ENCODE measurements around the gene CYP3A7.
"Not testable (repeated sequence)": the region's sequence is repeated elsewhere in the genome, so short reads cannot be mapped to it uniquely, and the experiment has no call there.

Gene CYP3A7

GRCh38 chr7:99709838-99710578, 25.0 kb downstream of the CYP3A7 start:
- in situ Hi-C loops (cut with HindIII; ENCODE audit: low sequenced_read_pairs) = no loop called here

GRCh38 chr7:99709260-99709659, 25.7 kb downstream of the CYP3A7 start:
- in situ Hi-C loops (cut with HindIII; ENCODE audit: low sequenced_read_pairs) = no loop called here

GRCh38 chr7:99707096-99707495, 27.9 kb downstream of the CYP3A7 start:
- in situ Hi-C loops (cut with HindIII; ENCODE audit: low sequenced_read_pairs) = no loop called here

- in situ Hi-C loops (cut with HindIII; ENCODE audit: low sequenced_read_pairs) = no loop called here
Measured at GRCh38 chr7:99699946-99700345, 35.0 kb downstream of the CYP3A7 start.

- in situ Hi-C loops (cut with HindIII; ENCODE audit: low sequenced_read_pairs) = not testable (repeated sequence)
Measured at GRCh38 chr7:99698867-99699730, 35.9 kb downstream of the CYP3A7 start.

- in situ Hi-C loops (cut with HindIII; ENCODE audit: low sequenced_read_pairs) = no loop called here
Measured at GRCh38 chr7:99694912-99695304, 40.1 kb downstream of the CYP3A7 start.

- in situ Hi-C loops (cut with HindIII; ENCODE audit: low sequenced_read_pairs) = no loop called here
Measured at GRCh38 chr7:99694201-99694911, 40.6 kb downstream of the CYP3A7 start.

- in situ Hi-C loops (cut with HindIII; ENCODE audit: low sequenced_read_pairs) = no loop called here
Measured at GRCh38 chr7:99693427-99694200, 41.4 kb downstream of the CYP3A7 start.

- in situ Hi-C loops (cut with HindIII; ENCODE audit: low sequenced_read_pairs) = no loop called here
Measured at GRCh38 chr7:99693100-99693426, 41.9 kb downstream of the CYP3A7 start.

- in situ Hi-C loops (cut with HindIII; ENCODE audit: low sequenced_read_pairs) = not testable (repeated sequence)
Measured at GRCh38 chr7:99692563-99692962, 42.4 kb downstream of the CYP3A7 start.

GRCh38 chr7:99691658-99692057, 43.3 kb downstream of the CYP3A7 start:
- in situ Hi-C loops (cut with HindIII; ENCODE audit: low sequenced_read_pairs) = not testable (repeated sequence)

GRCh38 chr7:99690918-99691317, 44.1 kb downstream of the CYP3A7 start:
- in situ Hi-C loops (cut with HindIII; ENCODE audit: low sequenced_read_pairs) = not testable (repeated sequence)

- in situ Hi-C loops (cut with HindIII; ENCODE audit: low sequenced_read_pairs) = not testable (repeated sequence)
Measured at GRCh38 chr7:99685871-99686608, 49.0 kb downstream of the CYP3A7 start.

- in situ Hi-C loops (cut with HindIII; ENCODE audit: low sequenced_read_pairs) = no loop called here
Measured at GRCh38 chr7:99685129-99685758, 49.8 kb downstream of the CYP3A7 start.

GRCh38 chr7:99679400-99680191, 55.4 kb downstream of the CYP3A7 start, which contains the start of gene CYP3A5:
CYP3A5 (minus strand) TSS chr7:99679996; CDS start chr7:99679896, 100 bp downstream.
- in situ Hi-C loops (cut with HindIII; ENCODE audit: low sequenced_read_pairs) = no loop called here

GRCh38 chr7:99679032-99679399, 56.0 kb downstream of the CYP3A7 start:
- in situ Hi-C loops (cut with HindIII; ENCODE audit: low sequenced_read_pairs) = no loop called here

GRCh38 chr7:99677648-99678045, 57.3 kb downstream of the CYP3A7 start:
- in situ Hi-C loops (cut with HindIII; ENCODE audit: low sequenced_read_pairs) = no loop called here

GRCh38 chr7:99677013-99677647, 57.9 kb downstream of the CYP3A7 start:
- in situ Hi-C loops (cut with HindIII; ENCODE audit: low sequenced_read_pairs) = no loop called here
